Nephron progenitor cell (in vitro differentiated cells): Measurements from ENCODE around the gene CACNA2D3.
A peak's percentile ranks its signal among the peaks of the same experiment; 100 is the strongest.

Experiments used
- DNase-seq: peaks from one replicate; pipeline ENCODE4 v3.0.0; 2021
- H3K27ac Mint-ChIP-seq: 2 replicates; pipeline ENCODE4 v1.8.0; 2021; ENCODE audit warnings: mild to moderate bottlenecking, moderate library complexity, mixed read lengths
- H3K27me3 Mint-ChIP-seq: 2 replicates; pipeline ENCODE4 v1.8.0; 2021; ENCODE audit warnings: mild to moderate bottlenecking, low read depth, mixed read lengths; ENCODE audit not compliant: poor library complexity
- H3K36me3 Mint-ChIP-seq: 2 replicates; pipeline ENCODE4 v1.8.0; 2021; ENCODE audit warnings: low read depth, mixed read lengths
- H3K4me1 Mint-ChIP-seq: 2 replicates; pipeline ENCODE4 v1.8.0; 2021; ENCODE audit warnings: mixed read lengths
- H3K4me3 Mint-ChIP-seq: 2 replicates; pipeline ENCODE4 v1.8.0; 2021; ENCODE audit warnings: mild to moderate bottlenecking, moderate library complexity, mixed read lengths
- H3K9me3 Mint-ChIP-seq: 2 replicates; pipeline ENCODE4 v1.8.0; 2021; ENCODE audit warnings: mild to moderate bottlenecking, moderate library complexity, mixed read lengths
- TF ChIP-seq, protein P1 (sequence below): fragments of 200-600 bp; sonication (generic); IDR thresholded peaks from 2 replicates; pipeline ENCODE4 v1.5.0; 2021; ENCODE audit warnings: antibody characterized with exemption

Gene CACNA2D3

DNA sequence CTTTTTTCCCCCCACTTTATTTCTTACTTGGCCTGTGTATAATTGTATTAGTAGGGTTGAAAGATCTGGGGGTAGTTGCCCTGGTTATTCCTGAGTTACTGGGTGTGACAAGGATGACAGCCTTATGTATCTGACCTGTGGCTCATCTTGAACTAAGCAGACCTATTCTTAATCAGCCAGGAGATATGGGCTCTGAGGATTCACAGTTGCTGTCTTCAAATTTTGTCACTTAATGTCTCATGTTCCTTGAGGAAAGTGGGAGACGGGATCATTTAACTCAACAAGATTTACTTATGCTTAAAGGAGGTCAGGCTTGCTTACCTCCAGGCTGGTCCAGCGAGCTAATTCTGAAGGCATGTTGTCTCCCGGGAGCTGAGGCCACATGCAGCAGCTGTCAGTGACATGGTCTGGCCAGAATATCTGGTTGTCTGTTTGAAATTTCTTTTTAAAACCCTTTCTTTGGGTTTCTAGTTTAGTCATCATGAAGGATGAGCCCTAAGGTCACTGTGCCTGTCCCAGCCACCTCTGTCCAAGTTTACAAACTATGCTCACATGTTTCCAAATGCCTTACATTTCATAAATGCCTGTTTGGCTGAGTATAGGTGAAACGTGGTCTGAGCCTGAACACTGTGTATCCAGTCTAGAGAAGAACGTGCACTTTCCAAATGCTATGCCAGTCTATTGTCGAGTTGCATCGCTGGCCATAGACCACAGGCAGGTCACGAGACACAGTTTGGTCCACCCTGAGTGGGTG, 778.7 kb downstream of the CACNA2D3 start:
- Mint-ChIP-seq H3K27me3 (peaks cover 5% of the 10 kb centered on the region), H3K36me3 (no peaks in the 10 kb centered on the region), H3K4me3 (no peak overlapping the region), H3K27ac (peak overlapping the region; percentile 14), H3K9me3 (no peaks in the 10 kb centered on the region), H3K4me1 (peaks cover 32% of the 10 kb centered on the region)
- TF ChIP-seq, protein P1, sequence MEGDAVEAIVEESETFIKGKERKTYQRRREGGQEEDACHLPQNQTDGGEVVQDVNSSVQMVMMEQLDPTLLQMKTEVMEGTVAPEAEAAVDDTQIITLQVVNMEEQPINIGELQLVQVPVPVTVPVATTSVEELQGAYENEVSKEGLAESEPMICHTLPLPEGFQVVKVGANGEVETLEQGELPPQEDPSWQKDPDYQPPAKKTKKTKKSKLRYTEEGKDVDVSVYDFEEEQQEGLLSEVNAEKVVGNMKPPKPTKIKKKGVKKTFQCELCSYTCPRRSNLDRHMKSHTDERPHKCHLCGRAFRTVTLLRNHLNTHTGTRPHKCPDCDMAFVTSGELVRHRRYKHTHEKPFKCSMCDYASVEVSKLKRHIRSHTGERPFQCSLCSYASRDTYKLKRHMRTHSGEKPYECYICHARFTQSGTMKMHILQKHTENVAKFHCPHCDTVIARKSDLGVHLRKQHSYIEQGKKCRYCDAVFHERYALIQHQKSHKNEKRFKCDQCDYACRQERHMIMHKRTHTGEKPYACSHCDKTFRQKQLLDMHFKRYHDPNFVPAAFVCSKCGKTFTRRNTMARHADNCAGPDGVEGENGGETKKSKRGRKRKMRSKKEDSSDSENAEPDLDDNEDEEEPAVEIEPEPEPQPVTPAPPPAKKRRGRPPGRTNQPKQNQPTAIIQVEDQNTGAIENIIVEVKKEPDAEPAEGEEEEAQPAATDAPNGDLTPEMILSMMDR, result no peak
- no peak for DNase-seq

DNA sequence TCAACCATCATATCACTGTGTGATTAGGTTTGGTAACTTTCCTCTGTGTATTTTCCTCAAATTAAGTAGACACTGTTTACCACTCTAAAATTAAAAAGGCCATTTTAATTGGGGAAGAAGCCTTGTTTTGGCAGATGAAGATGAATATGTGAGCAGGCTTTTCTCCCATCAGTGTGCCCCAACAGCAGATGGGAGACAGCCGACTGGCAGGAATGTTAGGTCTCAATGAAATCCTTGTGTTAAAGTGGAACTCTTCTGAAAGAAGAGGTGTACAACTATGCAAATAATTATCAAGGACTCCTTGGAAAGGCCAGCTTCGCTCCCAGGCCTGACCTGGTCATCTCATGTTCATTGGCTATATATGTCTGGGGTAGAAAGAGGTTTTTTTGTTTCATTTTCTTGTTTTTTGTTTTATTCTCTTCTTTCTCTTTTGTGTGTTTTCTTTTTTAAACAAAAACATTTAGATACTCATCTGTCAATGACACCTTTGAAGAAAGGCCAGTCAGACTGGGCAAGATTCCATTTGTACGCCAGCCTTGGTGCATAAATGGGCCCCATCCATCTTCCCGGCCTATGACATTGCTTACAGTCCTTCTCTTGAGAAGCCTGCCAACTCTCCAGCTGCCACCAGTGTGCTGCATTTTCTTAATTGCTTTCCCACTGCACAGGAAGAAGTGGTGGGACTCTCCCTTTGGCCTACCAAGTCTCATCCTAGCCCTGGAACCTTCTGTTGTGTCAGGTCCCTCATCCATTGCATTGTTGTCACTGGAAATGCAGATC, 779.7 kb downstream of the CACNA2D3 start:
- H3K4me1 Mint-ChIP-seq, result peaks cover 40% of the 10 kb centered on the region
- TF ChIP-seq, protein P1, result no peak
- no peak overlapping the region for H3K4me3 Mint-ChIP-seq
- no peaks in the 10 kb centered on the region for H3K36me3 Mint-ChIP-seq
- no peaks in the 10 kb centered on the region for H3K9me3 Mint-ChIP-seq
- no peak for DNase-seq
- peaks cover 5% of the 10 kb centered on the region for H3K27me3 Mint-ChIP-seq
- no peak overlapping the region for H3K27ac Mint-ChIP-seq

DNA sequence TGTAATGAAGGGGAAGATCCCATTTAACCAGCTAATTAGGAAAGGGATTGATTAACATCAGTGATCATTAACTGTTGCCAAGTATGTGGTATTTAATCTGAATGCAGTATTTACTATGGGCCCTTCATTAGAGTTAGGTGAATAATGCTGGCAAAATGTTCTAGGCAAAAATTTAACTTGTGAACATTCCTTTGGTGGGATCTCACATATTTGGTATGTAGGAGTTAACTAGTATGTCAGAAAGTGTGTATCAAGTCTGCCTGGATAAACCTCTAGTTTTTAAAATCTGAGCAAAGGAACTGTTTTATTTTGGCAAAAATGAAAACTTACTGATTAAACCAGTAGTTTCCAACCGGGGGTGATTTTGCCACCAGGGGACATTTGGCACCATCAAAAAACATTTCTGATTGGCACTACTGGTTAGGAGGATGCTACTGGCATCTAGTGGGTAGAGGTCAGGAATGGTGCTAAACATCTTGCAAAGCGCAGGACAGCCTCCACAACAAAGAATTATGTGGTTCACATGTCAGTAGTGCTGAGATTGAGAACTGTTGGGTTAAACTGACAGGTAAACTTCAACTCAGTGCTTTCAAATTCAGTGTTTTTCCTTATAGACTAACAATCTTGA, 783.0 kb downstream of the CACNA2D3 start:
- H3K36me3 Mint-ChIP-seq, result no peaks in the 10 kb centered on the region
- no peak overlapping the region for H3K27ac Mint-ChIP-seq
- DNase-seq, result no peak
- H3K27me3 Mint-ChIP-seq, result no peaks in the 10 kb centered on the region
- H3K9me3 Mint-ChIP-seq, result no peaks in the 10 kb centered on the region
- no peak overlapping the region for H3K4me3 Mint-ChIP-seq
- H3K4me1 Mint-ChIP-seq, result peaks cover 32% of the 10 kb centered on the region
- TF ChIP-seq, protein P1, result no peak

DNA sequence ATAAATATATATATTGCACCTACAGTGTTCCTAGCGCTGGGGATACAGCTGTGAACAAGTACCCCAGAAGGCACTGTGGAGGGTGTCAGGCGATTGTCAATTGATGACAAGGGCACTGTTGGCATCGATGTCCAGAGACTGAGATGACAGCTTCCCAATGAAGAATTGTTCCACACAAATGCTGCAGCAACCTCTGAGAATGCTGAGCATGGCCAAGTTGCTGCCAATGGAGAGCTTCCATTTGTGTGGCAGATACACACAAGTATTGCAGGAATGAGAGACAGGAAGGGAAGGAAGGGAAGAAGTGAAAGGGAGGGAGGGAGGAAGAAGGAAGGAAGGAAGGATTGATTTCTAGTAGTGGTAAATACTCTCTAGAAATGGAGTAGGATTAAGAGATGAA, 783.6 kb downstream of the CACNA2D3 start:
- H3K36me3 Mint-ChIP-seq, result no peaks in the 10 kb centered on the region
- peaks cover 27% of the 10 kb centered on the region for H3K4me1 Mint-ChIP-seq
- no peaks in the 10 kb centered on the region for H3K27me3 Mint-ChIP-seq
- TF ChIP-seq, protein P1, result no peak
- no peak overlapping the region for H3K4me3 Mint-ChIP-seq
- DNase-seq, result no peak
- H3K9me3 Mint-ChIP-seq, result no peaks in the 10 kb centered on the region
- H3K27ac Mint-ChIP-seq, result no peak overlapping the region

DNA sequence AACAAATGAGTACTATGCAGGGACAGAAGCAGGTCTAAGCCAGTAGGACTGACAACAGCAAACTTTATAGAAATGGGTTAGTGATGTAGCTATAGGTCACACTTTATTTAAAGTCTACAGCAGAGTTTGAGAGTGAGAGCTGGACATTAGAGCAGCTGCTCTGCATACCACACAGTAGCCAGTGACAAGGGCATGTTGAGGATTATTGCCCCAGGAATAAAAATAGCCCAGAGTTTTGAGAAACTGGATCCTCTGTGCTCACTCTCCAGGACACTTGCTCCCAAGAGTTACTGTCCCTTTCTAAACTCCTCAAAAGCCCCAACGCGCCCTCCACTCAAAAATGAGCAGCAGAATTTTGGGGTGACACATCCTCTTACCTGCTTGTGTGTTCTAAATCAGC, 784.4 kb downstream of the CACNA2D3 start:
- no peak for DNase-seq
- Mint-ChIP-seq H3K4me3 (no peak overlapping the region), H3K36me3 (no peaks in the 10 kb centered on the region), H3K27ac (no peak overlapping the region), H3K9me3 (peaks cover 5% of the 10 kb centered on the region), H3K27me3 (no peaks in the 10 kb centered on the region), H3K4me1 (peaks cover 18% of the 10 kb centered on the region)
- TF ChIP-seq, protein P1, result no peak
